GM21423 (cell line): ENCODE data around the gene LGI4.

Experiments
- ATAC-seq: cut with Tn5 transposase; IDR thresholded peaks from one replicate; pipeline ENCODE4 v1.9.1; 2021; ENCODE audit warnings: mild to moderate bottlenecking, moderate library complexity; ENCODE audit not compliant: unreplicated experiment

LGI4 gene

DNA sequence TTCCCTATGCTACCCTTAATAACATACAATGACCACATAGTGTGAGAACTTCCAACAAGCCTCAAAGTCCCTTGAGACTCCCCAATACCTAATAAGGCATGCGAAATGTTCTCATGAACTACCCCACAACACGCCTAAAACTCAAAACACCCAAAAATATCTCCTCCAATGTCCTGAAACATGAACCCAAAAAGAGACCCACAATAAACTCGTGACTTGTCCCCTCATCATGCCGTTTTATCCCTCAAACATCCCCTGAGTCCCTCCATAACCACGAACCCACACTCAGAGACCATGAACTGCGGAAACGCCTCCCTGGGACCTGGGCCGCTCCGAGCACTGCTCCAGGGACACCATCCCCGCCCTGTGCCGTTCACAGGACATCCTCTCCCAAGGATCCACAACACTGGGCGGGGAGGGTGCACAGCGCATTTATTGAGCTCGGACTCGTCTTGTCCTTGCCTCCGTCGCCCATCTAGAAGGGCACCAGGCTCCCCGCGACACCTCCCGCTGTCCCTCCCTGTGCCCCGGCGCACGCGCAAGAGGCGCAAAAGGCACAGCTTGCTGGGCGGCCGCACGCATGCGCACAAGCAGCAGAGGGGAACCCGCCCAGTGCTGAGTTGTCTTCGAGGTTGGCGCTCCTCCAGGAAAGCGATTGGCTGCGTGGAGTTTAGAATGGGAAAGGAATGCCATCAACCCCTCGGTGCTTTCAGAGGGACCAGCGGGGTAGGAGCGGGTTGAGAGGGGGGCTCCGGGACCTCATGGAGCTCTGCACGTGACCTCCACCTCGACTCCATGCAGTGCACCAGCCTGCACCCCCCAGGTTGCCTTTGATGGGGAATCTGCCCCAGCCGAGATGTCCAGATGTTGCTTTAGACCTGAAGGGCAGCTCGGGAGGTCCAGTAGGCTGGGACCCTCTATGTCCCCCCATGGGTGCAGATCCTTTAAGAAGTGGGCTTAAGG, 10.5 kb downstream of the LGI4 start:
- peak; percentile 77 for ATAC-seq

DNA sequence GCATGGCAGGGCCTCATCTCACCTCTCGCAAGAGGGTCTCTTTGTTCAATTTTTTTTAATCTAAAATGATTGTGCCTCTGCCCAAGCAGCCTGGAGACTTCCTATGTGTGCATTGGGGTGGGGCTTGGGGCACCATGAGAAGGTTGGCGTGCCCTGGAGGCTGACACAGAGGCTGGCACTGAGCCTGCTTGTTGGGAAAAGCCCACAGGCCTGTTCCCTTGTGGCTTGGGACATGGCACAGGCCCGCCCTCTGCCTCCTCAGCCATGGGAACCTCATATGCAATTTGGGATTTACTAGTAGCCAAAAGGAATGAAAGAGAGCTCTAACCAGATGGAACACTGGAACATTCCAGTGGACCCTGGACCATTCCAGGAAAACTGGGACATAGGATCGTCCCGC, 11.3 kb downstream of the LGI4 start:
- ATAC-seq: no peak

DNA sequence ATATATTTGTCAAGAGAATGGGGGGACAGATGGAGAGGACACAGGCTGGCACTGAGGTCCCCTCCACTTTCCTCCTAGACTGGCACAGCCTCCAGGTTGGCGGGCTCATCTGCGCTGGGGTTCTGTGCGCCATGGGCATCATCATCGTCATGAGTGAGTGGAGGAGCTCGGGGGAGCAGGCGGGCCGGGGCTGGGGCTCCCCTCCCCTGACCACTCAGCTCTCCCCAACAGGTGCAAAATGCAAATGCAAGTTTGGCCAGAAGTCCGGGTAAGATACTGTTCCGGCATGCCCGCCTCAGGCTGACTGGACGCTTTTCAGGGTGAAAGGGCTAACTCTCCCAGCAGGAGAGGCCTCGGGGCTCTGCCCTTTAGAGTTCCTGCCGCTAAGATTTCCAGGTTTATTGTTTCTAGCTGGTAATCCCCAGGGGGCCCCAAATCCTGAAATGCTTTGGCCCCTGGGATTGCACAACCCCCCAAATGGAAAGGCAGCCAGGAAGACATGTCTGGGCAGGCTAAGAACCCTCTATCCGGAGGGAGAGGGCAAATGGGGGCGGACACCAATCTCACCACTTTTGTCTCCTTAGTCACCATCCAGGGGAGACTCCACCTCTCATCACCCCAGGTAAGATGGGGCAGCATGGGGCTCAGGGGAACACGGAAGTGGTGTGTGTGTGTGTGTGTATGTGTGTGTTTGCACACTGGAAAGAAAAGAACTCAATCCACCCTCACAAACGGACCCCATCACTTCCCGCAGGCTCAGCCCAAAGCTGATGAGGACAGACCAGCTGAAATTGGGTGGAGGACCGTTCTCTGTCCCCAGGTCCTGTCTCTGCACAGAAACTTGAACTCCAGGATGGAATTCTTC, 11.9 kb downstream of the LGI4 start:
- no peak for ATAC-seq

DNA sequence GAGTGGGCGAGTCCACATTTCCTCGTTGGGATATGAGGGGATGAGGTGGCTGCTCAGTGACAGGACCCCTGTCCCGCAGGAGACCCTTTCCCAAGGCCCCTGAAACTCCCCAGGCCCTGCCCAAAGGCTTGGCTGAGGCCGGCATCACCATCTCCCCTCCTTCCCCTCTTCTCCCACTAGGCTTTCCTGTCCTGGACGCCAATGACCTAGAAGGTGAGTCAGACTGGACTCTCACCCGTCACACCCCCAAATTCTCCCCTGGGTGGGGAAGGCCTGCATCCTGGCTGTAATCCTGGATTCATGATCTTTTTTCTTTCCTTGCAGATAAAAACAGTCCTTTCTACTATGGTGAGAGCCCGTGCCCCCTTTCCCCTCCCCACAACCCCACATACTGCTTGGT, 14.0 kb downstream of the LGI4 start:
- ATAC-seq: no peak

DNA sequence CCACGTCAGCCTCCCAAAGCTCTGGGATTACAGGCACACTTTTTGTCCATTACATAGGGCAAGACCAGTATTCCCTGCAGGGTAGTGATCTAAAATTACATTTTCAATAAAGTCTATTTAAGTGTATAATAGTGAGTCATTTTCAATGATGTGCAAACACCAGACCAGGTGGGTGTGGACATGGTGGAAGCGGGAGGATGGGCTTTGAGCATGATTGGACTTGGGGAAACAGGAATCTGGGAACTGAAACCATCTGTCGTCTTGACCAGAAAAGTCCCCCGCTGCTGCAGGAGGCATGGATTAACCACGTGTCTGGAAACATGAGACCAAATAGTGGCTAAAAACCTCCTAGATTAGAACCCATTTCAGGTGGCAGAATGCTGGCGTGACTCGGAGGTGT, 14.4 kb downstream of the LGI4 start:
- ATAC-seq: no peak

DNA sequence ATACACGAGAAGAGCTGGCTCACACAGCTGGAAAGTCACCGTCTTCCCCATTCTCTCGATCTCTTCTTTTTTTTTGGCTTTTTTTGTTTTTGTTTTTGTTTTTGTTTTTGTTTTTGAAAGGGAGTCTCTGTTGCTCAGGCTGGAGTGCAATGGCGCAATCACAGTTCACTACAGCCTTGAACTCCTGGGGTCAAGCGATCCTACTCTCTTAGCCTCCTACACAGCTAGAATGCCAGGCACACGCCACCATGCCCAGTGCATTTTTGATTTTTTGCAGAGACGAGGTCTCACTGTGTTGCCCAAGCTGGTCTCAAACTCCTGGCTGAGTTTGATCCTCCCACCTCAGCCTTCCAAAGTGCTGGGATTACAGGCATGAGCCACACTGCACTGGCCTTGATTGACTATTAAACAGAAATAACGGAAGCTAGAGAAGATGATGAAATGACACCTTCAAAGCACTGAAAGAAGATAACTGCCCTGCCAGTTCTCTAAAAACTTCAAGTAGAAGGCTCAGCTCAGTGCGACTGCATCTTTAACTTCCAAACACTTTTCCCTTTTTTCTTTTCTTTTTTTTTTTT, 15.2 kb downstream of the LGI4 start:
- no peak for ATAC-seq

DNA sequence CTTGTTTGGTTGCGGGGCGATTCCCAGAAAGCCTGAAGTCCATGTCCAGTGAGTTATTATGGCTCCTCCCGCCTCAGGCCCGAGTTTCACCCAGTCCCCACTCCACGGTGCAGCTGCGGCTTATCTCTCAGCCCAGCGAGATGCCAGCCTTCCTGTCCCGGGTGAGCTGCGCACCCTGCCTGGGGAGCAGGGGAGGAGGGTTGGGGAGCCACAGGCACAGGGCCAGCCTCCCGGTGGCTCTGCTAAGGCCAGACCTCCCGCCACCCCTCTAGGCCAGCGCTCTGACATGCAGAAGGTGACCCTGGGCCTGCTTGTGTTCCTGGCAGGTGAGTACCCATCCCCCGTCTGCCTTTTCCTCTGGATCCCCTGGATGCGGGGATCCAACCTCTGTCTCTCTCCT, 15.8 kb downstream of the LGI4 start:
- no peak for ATAC-seq

DNA sequence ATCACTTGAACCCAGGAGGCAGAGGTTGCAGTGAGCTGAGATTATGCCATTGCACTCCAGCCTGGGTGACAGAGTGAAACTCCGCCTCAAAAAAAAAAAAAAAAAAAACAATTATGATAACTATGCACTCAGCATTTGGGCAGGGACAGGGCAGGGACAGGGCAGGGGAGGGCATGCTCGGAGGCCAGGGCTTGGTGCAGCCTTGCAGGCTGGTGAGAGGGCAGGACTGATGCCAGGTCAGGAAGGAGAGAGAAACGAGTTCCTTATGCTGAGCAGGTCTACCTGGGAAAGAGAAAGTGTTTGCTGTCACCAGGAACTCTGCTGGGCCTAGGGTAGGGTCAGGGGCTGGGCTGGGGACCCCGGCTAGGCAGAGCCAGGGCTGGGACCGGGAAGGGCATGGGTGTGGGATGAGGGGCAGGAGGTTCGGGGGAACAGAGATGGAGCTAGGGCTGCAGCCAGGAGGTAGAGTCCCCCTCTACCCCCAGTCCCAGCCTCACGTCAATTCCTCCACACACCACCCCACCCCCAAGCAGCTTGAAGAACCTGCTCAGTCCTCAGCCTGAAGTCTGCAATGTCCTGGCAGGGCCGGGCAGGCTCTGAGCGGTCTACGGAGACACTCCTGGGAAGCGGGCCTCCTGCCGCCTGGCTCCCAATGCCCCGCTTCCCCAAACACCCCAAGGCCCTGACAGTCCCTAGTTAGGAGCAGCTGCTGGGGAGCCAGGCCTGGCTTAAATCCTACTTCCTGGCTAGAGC, 16.4 kb downstream of the LGI4 start:
- ATAC-seq: no peak

DNA sequence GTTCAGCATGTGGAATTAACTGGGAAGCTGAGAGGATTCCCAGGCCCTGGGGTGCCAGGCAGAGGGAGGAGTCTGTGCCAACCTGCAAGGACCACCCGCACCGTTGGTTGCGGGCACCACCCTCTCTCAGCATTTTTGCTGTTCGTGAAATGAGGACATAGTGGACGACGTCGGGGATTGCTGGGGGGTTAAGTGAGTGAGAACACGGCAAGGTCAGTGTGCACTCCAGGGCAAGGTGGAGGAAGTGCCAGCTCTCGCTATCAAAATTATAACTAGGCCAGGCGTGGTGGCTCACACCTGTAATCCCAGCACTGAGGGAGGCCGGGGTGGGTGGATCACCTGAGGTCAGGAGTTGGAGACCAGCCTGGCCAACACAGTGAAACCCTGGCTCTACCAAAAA, 17.1 kb downstream of the LGI4 start:
- ATAC-seq: no peak

DNA sequence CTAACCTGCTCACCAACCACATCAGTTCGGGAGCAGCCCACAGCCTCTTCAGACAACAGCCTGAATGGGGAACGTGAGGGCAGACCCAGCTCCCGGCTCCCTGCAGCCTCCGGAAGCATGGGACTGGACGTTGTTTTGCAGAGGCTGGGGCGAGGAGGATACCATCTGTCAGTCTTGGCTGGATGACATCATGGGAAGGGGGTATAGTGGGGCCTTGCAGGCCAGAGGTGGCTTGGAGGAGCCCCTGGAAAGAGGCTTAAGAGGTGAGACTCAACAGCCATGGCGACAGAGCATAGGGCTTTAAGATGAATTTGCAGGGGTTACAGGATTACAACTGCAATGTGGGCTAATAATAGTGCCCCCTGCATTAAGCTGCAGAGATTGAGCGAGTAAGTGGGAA, 17.7 kb downstream of the LGI4 start:
- no peak for ATAC-seq

DNA sequence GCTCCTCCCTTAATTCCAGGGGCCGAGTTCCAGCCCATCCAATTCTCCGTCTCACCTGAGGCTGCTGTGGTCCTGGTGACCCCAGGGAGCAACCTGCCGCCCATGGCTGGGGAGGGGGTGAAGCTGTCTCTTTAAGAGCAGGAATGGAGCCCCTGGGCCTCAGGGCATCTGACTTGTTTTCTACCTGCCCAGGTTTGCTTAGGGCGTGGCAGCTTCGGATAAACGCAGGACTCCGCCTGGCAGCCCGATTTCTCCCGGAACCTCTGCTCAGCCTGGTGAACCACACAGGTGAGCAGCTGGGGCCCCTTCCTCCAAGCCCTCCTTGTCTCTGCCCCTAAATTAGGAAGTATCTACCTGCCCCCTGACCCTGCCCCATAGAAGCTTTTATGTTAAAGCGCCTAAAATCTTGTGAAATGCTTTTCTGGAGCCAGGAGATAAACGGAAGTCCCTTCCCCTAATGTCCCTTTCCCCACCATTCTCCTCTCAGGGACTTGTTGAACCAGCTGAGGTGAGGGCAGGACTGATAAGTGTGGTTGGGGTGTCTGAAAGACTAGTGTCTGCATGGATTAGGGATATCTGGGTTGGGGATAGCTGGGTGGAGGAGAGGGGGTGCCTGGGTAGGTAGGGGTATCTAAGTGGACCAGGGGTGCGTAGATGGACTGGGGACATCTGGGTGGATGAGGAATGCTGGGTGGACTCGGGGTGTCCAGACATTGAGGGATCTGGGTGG, 18.6 kb downstream of the LGI4 start:
- ATAC-seq: no peak

DNA sequence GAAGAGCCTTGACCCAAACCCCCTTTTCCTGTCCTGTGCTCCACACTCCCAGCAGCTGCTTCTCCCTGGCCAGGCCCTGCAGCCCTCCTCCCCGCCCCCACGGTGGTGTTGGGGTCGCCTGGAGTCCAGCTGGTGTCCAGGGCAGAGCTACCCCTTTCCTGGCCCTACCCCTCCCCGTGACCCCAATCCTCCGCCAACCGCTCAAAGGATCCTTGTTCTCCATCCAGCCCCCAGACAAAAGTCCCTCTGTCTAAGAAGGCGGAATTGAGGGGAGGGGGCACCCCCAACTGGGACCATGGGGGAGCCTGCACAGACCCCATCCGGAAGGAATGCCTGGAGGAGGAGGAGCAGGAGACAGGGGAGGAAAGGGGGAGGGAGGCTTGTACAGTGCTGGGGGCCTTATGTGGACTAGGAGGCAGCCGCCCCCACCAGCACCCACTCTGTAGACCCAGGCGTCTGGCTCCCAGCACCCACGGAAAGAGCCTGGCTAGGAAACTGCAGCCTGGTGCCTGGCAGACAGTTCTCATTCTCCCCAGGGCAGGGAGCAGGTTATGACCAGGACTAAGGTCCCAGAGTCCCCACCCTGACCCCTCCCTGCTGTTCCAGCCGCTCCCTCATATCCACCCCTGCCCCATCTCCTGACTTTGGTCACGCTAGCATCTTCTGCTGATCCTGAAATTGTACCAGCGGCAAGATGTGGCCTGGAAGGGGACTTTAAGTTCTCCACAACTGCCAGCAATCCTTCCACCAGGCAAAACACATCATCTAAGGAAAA, 19.5 kb downstream of the LGI4 start, which contains the start of gene FXYD3:
Gene FXYD3 (plus strand): TSS at position 647 of the 775 bp plus-strand sequence. CDS start 3,554 bp downstream, outside the sequence.
- ATAC-seq: no peak

DNA sequence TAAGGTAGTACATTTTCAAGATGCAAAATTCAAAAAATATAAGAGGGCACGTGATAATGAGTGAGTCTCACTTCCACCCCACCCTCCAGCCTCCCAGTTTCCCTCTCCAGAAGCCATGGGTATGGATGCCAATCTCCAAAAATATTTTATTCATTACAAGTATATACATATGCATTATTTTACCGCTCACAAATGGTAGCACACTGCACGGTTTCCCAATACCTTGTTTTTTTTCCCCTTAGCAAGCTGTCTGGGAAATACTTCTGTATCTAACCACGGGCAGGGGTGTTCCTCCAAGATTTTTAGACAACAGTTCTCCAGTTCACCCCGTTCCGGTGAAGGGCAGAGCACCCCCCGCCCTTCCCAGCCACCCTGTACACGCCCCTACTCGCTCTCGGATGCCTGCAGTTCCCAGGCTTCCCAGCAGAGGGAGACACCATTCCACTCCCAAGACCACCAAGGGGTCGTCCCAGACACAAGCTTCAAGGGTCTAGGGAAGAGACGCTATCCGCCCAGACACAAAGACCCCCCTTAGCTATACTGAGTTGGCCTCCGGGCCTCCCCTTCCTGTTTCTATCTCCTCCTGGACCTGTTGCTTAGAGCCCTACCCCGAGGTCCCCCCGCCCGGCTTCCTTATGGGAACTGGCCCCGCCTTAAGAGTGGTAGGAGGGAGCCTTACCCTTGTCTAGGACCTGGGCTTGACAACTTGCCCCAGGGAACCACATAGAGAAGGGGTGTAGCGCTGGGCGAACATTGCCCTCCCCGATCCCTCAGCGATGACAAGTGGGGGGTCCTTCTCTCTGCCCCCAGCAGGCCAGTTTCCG, 20.3 kb downstream of the LGI4 start:
- no peak for ATAC-seq

DNA sequence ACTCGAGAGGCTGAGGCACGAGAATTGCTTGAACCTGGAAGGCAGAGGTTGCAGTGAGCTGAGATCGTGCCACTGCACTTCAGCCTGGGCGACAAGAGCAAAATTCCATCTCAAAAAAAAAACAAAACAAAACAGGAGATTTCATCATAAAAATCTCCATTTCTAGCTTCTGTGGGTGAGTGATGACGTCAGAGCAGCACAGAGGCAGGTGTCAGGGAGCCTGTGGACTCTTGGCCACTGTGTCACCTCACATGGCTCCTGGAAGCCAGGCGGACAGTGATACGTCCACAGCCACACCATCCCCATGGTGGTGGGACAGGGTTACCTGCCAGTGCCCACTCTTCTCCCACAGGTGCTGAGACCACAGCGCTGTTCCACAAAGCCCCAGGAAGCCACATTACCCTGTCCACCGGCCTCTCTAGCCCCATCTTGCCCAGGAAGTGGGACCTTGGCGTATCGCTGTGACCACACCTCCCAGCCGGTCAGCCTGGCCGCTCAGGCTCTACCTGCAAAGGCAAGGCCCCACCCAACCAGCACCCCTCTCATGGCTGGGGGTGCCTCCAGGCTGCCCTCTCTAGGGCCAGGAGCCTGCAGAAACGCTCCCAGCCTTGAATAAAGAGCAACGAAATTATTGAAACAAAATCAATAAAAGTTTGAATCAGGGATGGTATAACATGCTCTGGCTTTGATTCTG, 21.7 kb downstream of the LGI4 start:
- ATAC-seq: no peak

DNA sequence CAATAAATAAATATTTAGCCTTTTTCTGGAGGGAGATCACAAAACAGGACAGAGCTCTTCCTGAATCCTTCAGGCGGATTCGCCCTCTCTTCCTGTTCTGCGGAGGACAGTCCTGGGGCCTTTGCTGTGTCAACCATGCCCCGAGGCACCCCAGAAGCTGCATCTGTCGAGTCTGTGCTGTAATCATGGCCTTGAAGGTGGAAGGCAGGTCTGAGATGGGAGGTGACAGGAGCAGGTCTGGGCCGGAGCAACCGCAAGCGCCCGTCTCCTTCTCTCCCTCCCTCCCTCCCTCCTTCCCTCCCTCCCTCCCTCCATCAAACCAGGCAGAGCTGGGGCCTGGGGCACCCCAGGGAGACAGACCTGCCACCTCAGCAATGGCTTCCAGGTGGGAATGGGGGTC, 23.9 kb downstream of the LGI4 start:
- no peak for ATAC-seq

DNA sequence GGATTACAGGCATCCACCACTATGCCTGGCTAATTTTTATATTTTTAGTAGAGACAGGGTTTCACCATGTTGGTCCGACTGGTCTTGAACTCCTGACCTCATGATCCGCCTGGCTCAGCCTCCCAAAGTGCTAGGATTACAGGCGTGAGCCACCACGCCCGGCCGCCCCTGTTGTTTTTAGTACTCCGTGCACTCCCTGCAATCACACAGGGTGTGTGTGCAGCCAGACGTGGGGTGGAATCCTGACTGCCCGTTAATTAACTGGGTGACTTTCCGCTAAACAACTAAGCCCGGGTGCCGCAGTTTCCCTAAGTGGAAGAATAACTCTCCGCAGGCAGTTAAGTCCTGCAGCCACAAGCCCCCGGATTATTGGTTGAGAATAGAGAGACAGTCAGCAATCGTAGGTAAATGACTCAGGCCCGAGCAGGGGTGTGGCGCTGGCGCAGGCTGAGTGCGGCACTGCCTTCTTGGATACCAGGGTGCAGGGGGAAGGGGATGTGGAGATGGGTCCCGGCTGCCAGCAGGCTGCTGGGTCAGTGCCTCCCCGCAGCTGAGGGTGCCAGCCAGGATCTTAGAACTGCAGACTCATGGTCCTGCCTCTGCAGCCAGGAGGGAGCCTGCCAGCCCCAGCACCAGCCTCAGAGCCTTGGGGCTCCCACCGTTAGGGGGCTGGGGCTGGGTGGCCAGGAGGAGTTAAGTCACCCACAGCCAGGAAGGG, 25.3 kb downstream of the LGI4 start:
- ATAC-seq: no peak

DNA sequence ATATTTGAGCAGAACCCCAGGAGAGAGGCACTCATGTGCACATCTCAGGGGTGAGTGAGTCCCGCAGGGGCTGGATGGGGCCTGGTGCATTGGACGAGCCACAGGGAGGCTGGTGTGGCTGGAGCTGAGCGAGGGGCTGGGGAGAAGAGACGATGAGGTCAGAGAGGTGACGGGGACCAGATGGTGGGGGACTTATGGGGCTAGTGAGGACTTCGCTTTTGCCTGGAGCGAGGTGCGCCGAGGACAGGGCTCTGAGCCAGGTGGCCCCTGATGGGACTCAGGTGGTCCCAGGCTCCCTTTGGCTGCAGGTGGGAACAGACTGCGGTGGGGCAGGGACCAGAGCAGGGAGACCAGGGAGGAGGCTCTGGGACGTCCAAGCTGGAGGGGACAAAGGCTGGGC, 26.1 kb downstream of the LGI4 start:
- ATAC-seq: no peak
